ENCODE results near the gene FCN2. TPM values are rescaled to one million over a fixed set of nuclear protein-coding genes. Genes with fewer than 3 reads are reported as not detected.

FCN2 gene
- total RNA-seq, 1 experiment from 2014 or later: not detected

- no peak for DNase-seq (ENCODE audit: low read depth)
Measured at GRCh38 chr9:134912126-134912840, 31.7 kb downstream of the FCN2 start.

- no peak for DNase-seq (ENCODE audit: low read depth)
Measured at GRCh38 chr9:134913041-134913712, 32.6 kb downstream of the FCN2 start.

GRCh38 chr9:134913713-134914500 is 33.3 kb downstream of the FCN2 start:
- DNase-seq (ENCODE audit: low read depth): no peak

GRCh38 chr9:134914501-134914834 is 33.9 kb downstream of the FCN2 start:
- DNase-seq (ENCODE audit: low read depth): no peak

- no peak for DNase-seq (ENCODE audit: low read depth)
Measured at GRCh38 chr9:134915046-134915985, 34.7 kb downstream of the FCN2 start.

- DNase-seq (ENCODE audit: low read depth): no peak
Measured at GRCh38 chr9:134916161-134916665, 35.6 kb downstream of the FCN2 start.

- no peak for DNase-seq (ENCODE audit: low read depth)
Measured at GRCh38 chr9:134917431-134918373, 37.1 kb downstream of the FCN2 start, which contains the start of gene FCN1. TSS of gene FCN1 (minus strand) at chr9:134917912. CDS start at chr9:134917871, 41 bp downstream.

GRCh38 chr9:134918646-134919045 is 38.0 kb downstream of the FCN2 start:
- no peak for DNase-seq (ENCODE audit: low read depth)

GRCh38 chr9:134919303-134919702 is 38.7 kb downstream of the FCN2 start:
- no peak for DNase-seq (ENCODE audit: low read depth)

- DNase-seq (ENCODE audit: low read depth): no peak
Measured at GRCh38 chr9:134922066-134922931, 41.7 kb downstream of the FCN2 start.

- peak; percentile 32 for DNase-seq (ENCODE audit: low read depth)
Measured at GRCh38 chr9:134922932-134923240, 42.3 kb downstream of the FCN2 start.

GRCh38 chr9:134923466-134923865 is 42.9 kb downstream of the FCN2 start:
- peak; percentile 0 for DNase-seq (ENCODE audit: low read depth)

GRCh38 chr9:134925011-134925511 is 44.5 kb downstream of the FCN2 start:
- DNase-seq (ENCODE audit: low read depth): no peak

GRCh38 chr9:134928436-134929192 is 48.0 kb downstream of the FCN2 start:
- DNase-seq (ENCODE audit: low read depth): no peak

- no peak for DNase-seq (ENCODE audit: low read depth)
Measured at GRCh38 chr9:134929193-134930158, 48.9 kb downstream of the FCN2 start.

GRCh38 chr9:134930398-134930797 is 49.8 kb downstream of the FCN2 start:
- DNase-seq (ENCODE audit: low read depth): no peak

GRCh38 chr9:134932171-134932570 is 51.6 kb downstream of the FCN2 start:
- DNase-seq (ENCODE audit: low read depth): no peak

All from Daoy (cell line).